K562 (cell line): Measurements from ENCODE around the gene PNRC1. TPM values are rescaled to one million over a fixed set of nuclear protein-coding genes. Genes with fewer than 3 reads are reported as not detected.

Source experiments
- ATAC-seq: fragments of 200-7000 bp; cut with Tn5 transposase; 3 replicates; pipeline ENCODE4 v1.9.1; 2020; ENCODE audit warnings: moderate library complexity
- BruUV-seq: library from RNA; stranded (reverse); fragments of 400-500 nt; replicated peaks from 2 replicates; lab custom pipeline; 2021; lab: Mats Ljungman, UMichigan
- CTCF ChIA-PET: fragments of 300-600 bp; formaldehyde crosslinking; extraction: SDS; loops from one replicate; lab custom pipeline; 2021; ENCODE audit warnings: low intra/inter-chr PET ratio; lab: Yijun Ruan, JAX
- POLR2A ChIA-PET: fragments of 300-600, 350-650 bp; sonication (Branson Sonifier 250); formaldehyde crosslinking; extraction: SDS; loops from one replicate; lab custom pipeline; 2021; ENCODE audit warnings: antibody characterized with exemption, inconsistent platforms; lab: Yijun Ruan, JAX
- DNase-seq, 4 experiments: peaks; one replicate each; pipeline versions ENCODE4 v3.0.0 to v3.0.0-alpha.2; 2011 to 2018; ENCODE audit warnings: low spot score in 3 of 4, mixed read lengths in 3 of 4; ENCODE audit errors: extremely low read depth in 1 of 4
- FAIRE-seq: peaks from 2 replicates; lab custom pipeline; 2011; peaks lifted over from hg19 to GRCh38; lab: Jason Lieb, UNC
- H2AFZ ChIP-seq: 2 replicates; pipeline ENCODE4 v1.6.0; 2011; ENCODE audit warnings: low read depth, low read length, control low read depth, inconsistent platforms
- H3K27ac ChIP-seq: fragments of 200-600 bp; 3 replicates; pipeline ENCODE4 v1.8.0; 2011; ENCODE audit warnings: low read depth, mild to moderate bottlenecking, control low read depth, inconsistent platforms, low read length, moderate library complexity, mixed read lengths; ENCODE audit errors: extremely low read depth
- H3K27me3 ChIP-seq, 2 experiments: fragments of 300-600 bp in 1 of 2; 2 replicates in 1 of 2; 3 replicates in 1 of 2; pipeline versions ENCODE4 v1.6.0 to v1.8.0; 2011; ENCODE audit warnings: inconsistent platforms in 2 of 2, low read length in 2 of 2, mild to moderate bottlenecking in 1 of 2, mixed read lengths in 1 of 2, moderate library complexity in 1 of 2; ENCODE audit not compliant: control insufficient read depth in 2 of 2, insufficient read depth in 2 of 2
- H3K36me3 ChIP-seq: fragments of 300-600 bp; 3 replicates; pipeline ENCODE4 v1.8.0; 2011; ENCODE audit warnings: mild to moderate bottlenecking, low read length, inconsistent platforms; ENCODE audit not compliant: control insufficient read depth, insufficient read depth
- H3K4me1 ChIP-seq, 2 experiments: fragments of 200-600 bp in 1 of 2; replicated peaks in 1 of 2; 2 replicates in 1 of 2; 3 replicates in 1 of 2; pipeline versions ENCODE4 v1.5.1 to v1.8.0; 2011; ENCODE audit warnings: inconsistent platforms in 2 of 2, low read length in 2 of 2, mild to moderate bottlenecking in 1 of 2, mixed read lengths in 1 of 2, moderate library complexity in 1 of 2; ENCODE audit not compliant: control insufficient read depth in 2 of 2, insufficient read depth in 2 of 2
- H3K4me2 ChIP-seq: 2 replicates; pipeline ENCODE4 v1.6.1; 2011; ENCODE audit warnings: low read length, control low read depth, inconsistent platforms, mixed read lengths; ENCODE audit not compliant: insufficient read depth
- H3K4me3 ChIP-seq: fragments of 200-600 bp; sonication (generic), shearing (Covaris generic); 2 replicates; pipeline ENCODE4 v1.5.1; 2016; ENCODE audit warnings: control low read depth, inconsistent platforms
- H3K79me2 ChIP-seq: fragments of 200-600 bp; 3 replicates; pipeline ENCODE4 v1.8.0; 2011; ENCODE audit warnings: low read length, inconsistent platforms; ENCODE audit not compliant: control insufficient read depth, insufficient read depth
- H3K9ac ChIP-seq, 2 experiments: 2 replicates each; pipeline versions ENCODE4 v1.6.0 to v1.6.1; 2011; ENCODE audit warnings: low read depth in 2 of 2, low read length in 2 of 2, control low read depth in 1 of 2, inconsistent platforms in 1 of 2, mild to moderate bottlenecking in 1 of 2, mixed read lengths in 1 of 2; ENCODE audit not compliant: insufficient read depth in 1 of 2
- H3K9me1 ChIP-seq: one replicate; pipeline ENCODE4 v1.6.0; 2011; ENCODE audit warnings: inconsistent platforms, mild to moderate bottlenecking, low read length, moderate library complexity; ENCODE audit not compliant: control insufficient read depth, insufficient read depth
- H3K9me3 ChIP-seq: replicated peaks from 2 replicates; pipeline ENCODE4 v1.5.1; 2011; ENCODE audit warnings: low read depth, low read length, inconsistent platforms; ENCODE audit not compliant: control insufficient read depth, insufficient read depth
- H4K20me1 ChIP-seq: replicated peaks from 2 replicates; pipeline ENCODE4 v1.6.1; 2011; ENCODE audit warnings: low read length, inconsistent platforms, mixed read lengths; ENCODE audit not compliant: control insufficient read depth, insufficient read depth
- DNMT1 ChIP-seq: fragments of 450-650 bp; IDR thresholded peaks from 2 replicates; pipeline ENCODE4 v1.6.1; 2016; ENCODE audit warnings: antibody characterized with exemption, mild to moderate bottlenecking
- in situ Hi-C: fragments of 300-500 bp; cut with MboI; formaldehyde crosslinking; loops from 4 replicates; pipeline ENCODE4 v1.15.0; 2018; ENCODE audit warnings: inconsistent platforms, mixed read lengths
- intact Hi-C: fragments of 100-400 bp; cut with micrococcal nuclease; formaldehyde crosslinking; loops from 2 replicates; pipeline ENCODE4 v1.14.2; 2022
- polyA plus RNA-seq, 8 experiments: library from polyadenylated mRNA; depleted of rRNA in 4 of 8; stranded (reverse) in 5 of 8; unstranded in 3 of 8; fragments of >200 nt; fragmentation: Nextera tagmentation in 2 of 8; fragmentation: Illumina TruSeq in 1 of 8; extraction: Ambion mirVana in 2 of 8; extraction: Trizol in 1 of 8; gene quantifications; 2 replicates each; pipeline versions ENCODE4 v1.2.1 to v1.2.3, GENCODE V29; 2011 to 2014; ENCODE audit warnings: inconsistent platforms in 1 of 8, missing spikeins in 1 of 8
- total RNA-seq, 7 experiments: library from RNA; depleted of rRNA in 6 of 7; stranded (reverse); fragments of >200 nt in 6 of 7; fragmentation: Illumina TruSeq in 2 of 7; extraction: Trizol in 2 of 7; gene quantifications; 2 replicates each; pipeline versions ENCODE4 v1.2.1 to v1.2.3, GENCODE V29; 2011 to 2021; ENCODE audit warnings: low replicate concordance in 1 of 7
- TF ChIP-seq, protein P1 (sequence below): fragments of 450-650 bp; IDR thresholded peaks from 2 replicates; pipeline ENCODE4 v1.6.1; 2018; ENCODE audit not compliant: partially characterized antibody

PNRC1 gene
- total and polyA plus RNA-seq, 9 of the 15 experiments (the other 6 are each of a cell fraction or from before 2014, with no cell fraction given): 1.2 to 10.8 (median 6.5) TPM

GRCh38 chr6:89084542-89084941, 4.0 kb downstream of the PNRC1 start:
- H3K79me2 ChIP-seq: peaks cover 21% of the 10 kb centered on the region
- ATAC-seq: no peak

More at GRCh38 chr6:89084542-89084941, 4.0 kb downstream of the PNRC1 start:
- no peak overlapping the region for H3K4me3 ChIP-seq
- DNase-seq (no peak), FAIRE-seq (no peak)
- H3K9ac ChIP-seq: no peak overlapping the region
- H3K9me3 ChIP-seq: no peaks in the 10 kb centered on the region
- no peak overlapping the region for H3K4me2 ChIP-seq
- H4K20me1 ChIP-seq: no peaks in the 10 kb centered on the region
- H3K27me3 ChIP-seq: no peaks in the 10 kb centered on the region
- H3K9me1 ChIP-seq: no peaks in the 10 kb centered on the region
- POLR2A ChIA-PET: interaction anchor here (0.6 to 2.0 kb wide), 6 partner anchors 10 to 287 kb away, joined by 3 to 9 read pairs (median 3); no protein-coding TSS in a partner anchor
- intact Hi-C loops: loop anchor here (5.0 kb wide), 1 partner anchor 82 kb away; no protein-coding TSS in a partner anchor
- H2AFZ ChIP-seq: no peak overlapping the region
- peaks cover 15% of the 10 kb centered on the region; the same call in 2 of the 3 replicates for H3K36me3 ChIP-seq
- BruUV-seq: no TSS peak
- in situ Hi-C loops: no loop called here
- CTCF ChIA-PET: no interaction called here
- TF ChIP-seq, protein P1, sequence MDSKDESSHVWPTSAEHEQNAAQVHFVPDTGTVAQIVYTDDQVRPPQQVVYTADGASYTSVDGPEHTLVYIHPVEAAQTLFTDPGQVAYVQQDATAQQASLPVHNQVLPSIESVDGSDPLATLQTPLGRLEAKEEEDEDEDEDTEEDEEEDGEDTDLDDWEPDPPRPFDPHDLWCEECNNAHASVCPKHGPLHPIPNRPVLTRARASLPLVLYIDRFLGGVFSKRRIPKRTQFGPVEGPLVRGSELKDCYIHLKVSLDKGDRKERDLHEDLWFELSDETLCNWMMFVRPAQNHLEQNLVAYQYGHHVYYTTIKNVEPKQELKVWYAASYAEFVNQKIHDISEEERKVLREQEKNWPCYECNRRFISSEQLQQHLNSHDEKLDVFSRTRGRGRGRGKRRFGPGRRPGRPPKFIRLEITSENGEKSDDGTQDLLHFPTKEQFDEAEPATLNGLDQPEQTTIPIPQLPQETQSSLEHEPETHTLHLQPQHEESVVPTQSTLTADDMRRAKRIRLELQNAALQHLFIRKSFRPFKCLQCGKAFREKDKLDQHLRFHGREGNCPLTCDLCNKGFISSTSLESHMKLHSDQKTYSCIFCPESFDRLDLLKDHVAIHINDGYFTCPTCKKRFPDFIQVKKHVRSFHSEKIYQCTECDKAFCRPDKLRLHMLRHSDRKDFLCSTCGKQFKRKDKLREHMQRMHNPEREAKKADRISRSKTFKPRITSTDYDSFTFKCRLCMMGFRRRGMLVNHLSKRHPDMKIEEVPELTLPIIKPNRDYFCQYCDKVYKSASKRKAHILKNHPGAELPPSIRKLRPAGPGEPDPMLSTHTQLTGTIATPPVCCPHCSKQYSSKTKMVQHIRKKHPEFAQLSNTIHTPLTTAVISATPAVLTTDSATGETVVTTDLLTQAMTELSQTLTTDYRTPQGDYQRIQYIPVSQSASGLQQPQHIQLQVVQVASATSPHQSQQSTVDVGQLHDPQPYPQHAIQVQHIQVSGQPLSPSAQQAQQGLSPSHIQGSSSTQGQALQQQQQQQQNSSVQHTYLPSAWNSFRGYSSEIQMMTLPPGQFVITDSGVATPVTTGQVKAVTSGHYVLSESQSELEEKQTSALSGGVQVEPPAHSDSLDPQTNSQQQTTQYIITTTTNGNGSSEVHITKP: peak; percentile 60
- TF ChIP-seq DNMT1: no peak
- TF ChIP-seq, all 486 proteins: peak for 1
- H3K27ac ChIP-seq: no peak overlapping the region
- H3K4me1 ChIP-seq: peaks cover 10 to 16% of the 10 kb centered on the region in 2 experiments; a peak in 4 of 5 replicates
